Fibroblast of lung (primary cell): ENCODE measurements around the gene RASA3.

Source experiments
- EZH2 ChIP-seq: IDR thresholded peaks from 2 replicates; pipeline ENCODE4 v1.5.1; 2012; ENCODE audit warnings: low read length, control low read depth, mild to moderate bottlenecking; ENCODE audit errors: missing control alignments
- TF ChIP-seq, protein P1 (sequence below), 2 donors: IDR thresholded peaks in 1 of 2; conservative IDR thresholded peaks in 1 of 2; 1 replicate in 1 of 2; 2 replicates in 1 of 2; pipeline ENCODE4 v1.5.1; 2011 to 2012; ENCODE audit warnings: low read length in 2 of 2, control low read depth in 1 of 2, inconsistent platforms in 1 of 2, low read depth in 1 of 2, mild to moderate bottlenecking in 1 of 2

DNA sequence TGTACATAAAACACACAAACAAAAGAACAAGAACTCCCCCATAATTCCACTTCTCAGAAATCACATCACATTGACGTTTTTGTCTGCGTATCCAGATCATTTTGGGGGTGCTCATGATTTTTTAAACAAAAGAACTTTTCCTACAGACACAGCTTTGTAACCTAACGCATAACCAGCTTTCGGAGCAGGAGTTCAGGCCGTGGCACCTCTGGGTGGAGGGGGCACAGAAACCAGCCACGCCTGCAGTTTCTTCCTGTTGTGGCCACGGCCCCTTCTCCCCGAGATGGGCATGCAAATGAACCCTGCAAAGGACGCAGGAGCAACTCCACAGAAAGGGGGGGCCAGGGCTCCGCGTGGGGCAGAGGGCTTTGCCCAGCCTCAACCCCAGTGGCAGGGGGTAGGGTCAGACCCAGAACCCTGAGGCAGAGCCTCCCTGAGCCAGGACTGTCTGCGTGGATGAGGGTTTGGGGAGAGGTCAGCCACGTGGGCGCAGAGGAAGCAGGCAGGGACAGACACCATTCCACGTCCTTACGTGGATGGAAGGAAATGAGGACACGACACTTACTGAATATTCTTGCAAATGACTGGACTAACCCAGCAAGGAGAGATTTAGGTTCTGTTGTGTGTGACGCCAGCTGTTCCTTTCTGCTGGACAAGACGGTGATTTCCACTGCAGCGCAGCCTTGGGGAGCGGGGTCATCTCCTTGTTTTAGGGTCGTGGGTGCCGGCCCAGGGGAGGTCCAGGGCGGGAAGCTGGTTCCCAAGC lies 64.4 kb downstream of the RASA3 start:
- no peak for TF ChIP-seq EZH2
- TF ChIP-seq, protein P1, sequence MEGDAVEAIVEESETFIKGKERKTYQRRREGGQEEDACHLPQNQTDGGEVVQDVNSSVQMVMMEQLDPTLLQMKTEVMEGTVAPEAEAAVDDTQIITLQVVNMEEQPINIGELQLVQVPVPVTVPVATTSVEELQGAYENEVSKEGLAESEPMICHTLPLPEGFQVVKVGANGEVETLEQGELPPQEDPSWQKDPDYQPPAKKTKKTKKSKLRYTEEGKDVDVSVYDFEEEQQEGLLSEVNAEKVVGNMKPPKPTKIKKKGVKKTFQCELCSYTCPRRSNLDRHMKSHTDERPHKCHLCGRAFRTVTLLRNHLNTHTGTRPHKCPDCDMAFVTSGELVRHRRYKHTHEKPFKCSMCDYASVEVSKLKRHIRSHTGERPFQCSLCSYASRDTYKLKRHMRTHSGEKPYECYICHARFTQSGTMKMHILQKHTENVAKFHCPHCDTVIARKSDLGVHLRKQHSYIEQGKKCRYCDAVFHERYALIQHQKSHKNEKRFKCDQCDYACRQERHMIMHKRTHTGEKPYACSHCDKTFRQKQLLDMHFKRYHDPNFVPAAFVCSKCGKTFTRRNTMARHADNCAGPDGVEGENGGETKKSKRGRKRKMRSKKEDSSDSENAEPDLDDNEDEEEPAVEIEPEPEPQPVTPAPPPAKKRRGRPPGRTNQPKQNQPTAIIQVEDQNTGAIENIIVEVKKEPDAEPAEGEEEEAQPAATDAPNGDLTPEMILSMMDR (conservative IDR thresholded peaks at IDR 0.05 in 1 of 2, IDR thresholded peaks at IDR 0.05 in 1 of 2; ENCODE audit: low read depth in 1 of 2, low read length in 2 of 2), result no peak
